OCI-LY7 (cell line): ENCODE data around the gene HCST. TPM values are rescaled to one million over a fixed set of nuclear protein-coding genes. Genes with fewer than 3 reads are reported as not detected.
A peak's percentile ranks its signal among the peaks of the same experiment; 100 is the strongest.

Source experiments
- BruUV-seq: library from RNA; stranded (reverse); fragments of 400-500 nt; replicated peaks from 2 replicates; lab custom pipeline; 2021; lab: Mats Ljungman, UMichigan
- CTCF ChIA-PET: fragments of 300-600 bp; sonication (Branson Sonifier 250); formaldehyde crosslinking; loops from one replicate; lab custom pipeline; 2022; ENCODE audit warnings: antibody characterized with exemption; ENCODE audit not compliant: unreplicated experiment; lab: Charles Lee
- POLR2A ChIA-PET: fragments of 300-600 bp; sonication (Branson Sonifier 250); formaldehyde crosslinking; loops from one replicate; lab custom pipeline; 2022; ENCODE audit warnings: antibody characterized with exemption; lab: Charles Lee
- DNase-seq: peaks from one replicate; pipeline ENCODE4 v3.0.0-alpha.2; 2015; ENCODE audit warnings: low spot score
- H2AFZ ChIP-seq: fragments of 200-600 bp; sonication (generic), shearing (Covaris generic); 2 replicates; pipeline ENCODE4 v1.6.1; 2014; ENCODE audit warnings: mild to moderate bottlenecking, antibody characterized with exemption, low read length, moderate library complexity
- H3K27ac ChIP-seq: fragments of 200-600 bp; sonication (generic); 2 replicates; pipeline ENCODE4 v1.5.1; 2014; ENCODE audit warnings: mixed run types, low read depth, mild to moderate bottlenecking, moderate library complexity, low read length, inconsistent platforms; ENCODE audit not compliant: poor library complexity, severe bottlenecking
- H3K36me3 ChIP-seq: fragments of 200-600 bp; sonication (generic); 2 replicates; pipeline ENCODE4 v1.6.1; 2014; ENCODE audit warnings: mild to moderate bottlenecking, antibody characterized with exemption, low read length, moderate library complexity, mixed read lengths; ENCODE audit not compliant: insufficient read depth
- H3K4me1 ChIP-seq: fragments of 200-600 bp; sonication (generic); 2 replicates; pipeline ENCODE4 v1.5.1; 2014; ENCODE audit warnings: mild to moderate bottlenecking, low read length; ENCODE audit not compliant: insufficient read depth, poor library complexity, severe bottlenecking
- H3K4me2 ChIP-seq: fragments of 200-600 bp; sonication (generic); 2 replicates; pipeline ENCODE4 v1.6.1; 2014; ENCODE audit warnings: mild to moderate bottlenecking, low read length
- H3K4me3 ChIP-seq: fragments of 200-600 bp; sonication (generic); 2 replicates; pipeline ENCODE4 v1.5.1; 2014; ENCODE audit warnings: mild to moderate bottlenecking, low read depth, low read length; ENCODE audit not compliant: poor library complexity, severe bottlenecking
- H3K79me2 ChIP-seq: fragments of 200-600 bp; sonication (generic); 2 replicates; pipeline ENCODE4 v1.6.1; 2016; ENCODE audit warnings: low read depth, mild to moderate bottlenecking, low read length, moderate library complexity, mixed read lengths; ENCODE audit not compliant: insufficient read depth
- H3K9me2 ChIP-seq: fragments of 200-600 bp; sonication (generic); 2 replicates; pipeline ENCODE4 v1.6.1; 2016; ENCODE audit warnings: mild to moderate bottlenecking, low read length, mixed read lengths; ENCODE audit not compliant: insufficient read depth
- H3K9me3 ChIP-seq: fragments of 200-600 bp; sonication (generic); 2 replicates; pipeline ENCODE4 v1.6.1; 2014; ENCODE audit warnings: mild to moderate bottlenecking, mixed run types, low read length, mixed read lengths
- H4K20me1 ChIP-seq: fragments of 200-600 bp; sonication (generic); 2 replicates; pipeline ENCODE4 v1.6.1; 2014; ENCODE audit warnings: mild to moderate bottlenecking, antibody characterized with exemption, low read length, moderate library complexity, mixed read lengths; ENCODE audit not compliant: insufficient read depth
- EZH2phosphoT487 ChIP-seq: fragments of 200-600 bp; sonication (generic); IDR thresholded peaks from 2 replicates; pipeline ENCODE4 v1.6.1; 2018; ENCODE audit warnings: low read depth, borderline replicate concordance, mild to moderate bottlenecking, mixed run types, antibody characterized with exemption, low read length, moderate library complexity, mixed read lengths
- intact Hi-C: fragments of 100-400 bp; cut with micrococcal nuclease; formaldehyde crosslinking; loops from one replicate; pipeline ENCODE4 v1.10.0; 2022; ENCODE audit not compliant: unreplicated experiment
- total RNA-seq, 2 experiments: library from RNA; depleted of rRNA in 1 of 2; stranded (reverse); fragments of >200 nt in 1 of 2; shearing (Covaris generic) in 1 of 2; gene quantifications; 2 replicates each; pipeline ENCODE4 v1.2.3, GENCODE V29; 2014 to 2022
- TF ChIP-seq, protein P1 (sequence below): fragments of 200-600 bp; sonication (generic); conservative IDR thresholded peaks from 2 replicates; pipeline ENCODE4 v1.5.1; 2014; ENCODE audit warnings: mild to moderate bottlenecking, antibody characterized with exemption, low read length, moderate library complexity, mixed read lengths

HCST gene
- total RNA-seq, 2 experiments from 2014 or later: 8.1 to 36.0 TPM

GRCh38 chr19:35885225-35885738, 17.0 kb upstream of the HCST start:
- H3K27ac ChIP-seq: no peak overlapping the region
- CTCF ChIA-PET: no interaction called here
- POLR2A ChIA-PET: interaction anchor here (0.8 kb wide), 1 partner anchor 15 kb away, joined by 4 read pairs; the partner anchor contains the start of gene NFKBID
- intact Hi-C loops: no loop called here
- no peaks in the 10 kb centered on the region for H3K9me3 ChIP-seq
- TSS peak; percentile 20 for BruUV-seq
- no peaks in the 10 kb centered on the region for H3K79me2 ChIP-seq
- H3K4me3 ChIP-seq: no peak overlapping the region
- H3K4me1 ChIP-seq: peaks cover 6% of the 10 kb centered on the region
- H2AFZ ChIP-seq: no peak overlapping the region
- H3K9me2 ChIP-seq: no peaks in the 10 kb centered on the region
- DNase-seq: no peak
- no peak overlapping the region for H3K4me2 ChIP-seq
- no peaks in the 10 kb centered on the region; the same call in 1 of the 2 replicates for H4K20me1 ChIP-seq
- peaks cover 38% of the 10 kb centered on the region for H3K36me3 ChIP-seq
- TF ChIP-seq EZH2phosphoT487: no peak

DNA sequence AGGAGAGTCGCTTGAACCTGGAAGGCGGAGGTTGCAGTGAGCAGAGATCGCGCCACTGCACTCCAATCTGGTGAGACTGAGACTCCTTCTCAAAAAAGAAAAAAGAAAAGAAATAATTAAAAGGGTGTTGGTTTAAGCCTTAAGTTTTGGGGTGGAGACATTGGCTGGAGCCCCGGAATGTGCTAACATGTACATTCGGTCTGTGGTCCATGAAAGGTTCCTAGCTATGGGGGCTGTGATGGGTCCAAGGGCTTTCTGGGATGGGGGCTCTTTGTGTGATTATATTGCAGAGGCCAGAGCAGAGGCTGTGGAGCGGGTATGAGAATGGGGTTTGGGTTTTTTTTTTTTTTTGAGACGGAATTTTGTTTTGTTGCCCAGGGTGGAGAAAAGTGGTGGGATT, 16.4 kb upstream of the HCST start:
- DNase-seq: no peak
- no peak for TF ChIP-seq EZH2phosphoT487
- TF ChIP-seq, protein P1, sequence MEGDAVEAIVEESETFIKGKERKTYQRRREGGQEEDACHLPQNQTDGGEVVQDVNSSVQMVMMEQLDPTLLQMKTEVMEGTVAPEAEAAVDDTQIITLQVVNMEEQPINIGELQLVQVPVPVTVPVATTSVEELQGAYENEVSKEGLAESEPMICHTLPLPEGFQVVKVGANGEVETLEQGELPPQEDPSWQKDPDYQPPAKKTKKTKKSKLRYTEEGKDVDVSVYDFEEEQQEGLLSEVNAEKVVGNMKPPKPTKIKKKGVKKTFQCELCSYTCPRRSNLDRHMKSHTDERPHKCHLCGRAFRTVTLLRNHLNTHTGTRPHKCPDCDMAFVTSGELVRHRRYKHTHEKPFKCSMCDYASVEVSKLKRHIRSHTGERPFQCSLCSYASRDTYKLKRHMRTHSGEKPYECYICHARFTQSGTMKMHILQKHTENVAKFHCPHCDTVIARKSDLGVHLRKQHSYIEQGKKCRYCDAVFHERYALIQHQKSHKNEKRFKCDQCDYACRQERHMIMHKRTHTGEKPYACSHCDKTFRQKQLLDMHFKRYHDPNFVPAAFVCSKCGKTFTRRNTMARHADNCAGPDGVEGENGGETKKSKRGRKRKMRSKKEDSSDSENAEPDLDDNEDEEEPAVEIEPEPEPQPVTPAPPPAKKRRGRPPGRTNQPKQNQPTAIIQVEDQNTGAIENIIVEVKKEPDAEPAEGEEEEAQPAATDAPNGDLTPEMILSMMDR: no peak
- BruUV-seq: no TSS peak
- intact Hi-C loops: no loop called here
- ChIA-PET POLR2A (interaction anchor here (0.8 kb wide), 1 partner anchor 15 kb away, joined by 4 read pairs; the partner anchor contains the start of gene NFKBID), CTCF (no interaction called here)
- H3K4me2 ChIP-seq: no peak overlapping the region
- no peak overlapping the region for H3K27ac ChIP-seq
- no peak overlapping the region for H3K4me3 ChIP-seq
- H3K9me3 ChIP-seq: no peaks in the 10 kb centered on the region
- no peaks in the 10 kb centered on the region for H3K79me2 ChIP-seq
- no peaks in the 10 kb centered on the region for H3K9me2 ChIP-seq
- H4K20me1 ChIP-seq: no peaks in the 10 kb centered on the region; the same call in 1 of the 2 replicates
- peaks cover 6% of the 10 kb centered on the region for H3K4me1 ChIP-seq
- H3K36me3 ChIP-seq: peaks cover 44% of the 10 kb centered on the region
- H2AFZ ChIP-seq: no peak overlapping the region

DNA sequence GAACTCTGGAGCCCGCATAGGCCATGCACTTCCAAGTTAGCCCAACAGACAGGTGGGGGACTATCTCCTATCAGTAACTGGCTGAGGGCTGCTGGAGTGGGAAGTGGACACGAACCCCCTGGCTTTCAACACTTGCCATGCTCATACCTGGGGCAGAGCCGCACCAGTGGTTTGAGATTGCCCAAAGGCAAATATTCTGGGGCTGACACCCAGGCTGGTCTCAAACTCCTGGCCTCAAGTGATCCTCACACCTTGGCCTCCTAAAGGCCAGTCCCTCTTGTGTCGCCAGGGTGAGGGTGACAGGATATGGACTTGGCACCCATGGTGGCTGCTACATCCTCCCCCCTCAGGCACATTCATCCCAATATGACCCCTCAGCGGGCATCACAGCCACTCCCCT, 15.1 kb upstream of the HCST start:
- TF ChIP-seq, protein P1: no peak
- TF ChIP-seq EZH2phosphoT487: no peak
- POLR2A ChIA-PET: no interaction called here

More for the DNA sequence above, 15.1 kb upstream of the HCST start:
- Histone ChIP-seq H3K9me3 (no peaks in the 10 kb centered on the region), H3K4me2 (no peak overlapping the region), H2AFZ (no peak overlapping the region), H3K9me2 (no peaks in the 10 kb centered on the region), H4K20me1 (no peaks in the 10 kb centered on the region; the same call in 1 of the 2 replicates), H3K4me3 (no peak overlapping the region), H3K79me2 (no peaks in the 10 kb centered on the region), H3K4me1 (peaks cover 6% of the 10 kb centered on the region), H3K27ac (no peak overlapping the region), H3K36me3 (peaks cover 57% of the 10 kb centered on the region)
- intact Hi-C loops: no loop called here
- no TSS peak for BruUV-seq
- no peak for DNase-seq
- CTCF ChIA-PET: no interaction called here
